ENCODE measurements around the gene KCTD3. TPM values are rescaled to one million over a fixed set of nuclear protein-coding genes. Genes with fewer than 3 reads are reported as not detected.

Gene KCTD3
- polyA plus RNA-seq, 1 donor (not counting 4 experiments of a cell fraction or from before 2014, with no cell fraction given), result 43.4 TPM

- no peaks in the 10 kb centered on the region for H3K9me1 ChIP-seq (ENCODE audit: control insufficient read depth, extremely low read depth, insufficient read depth, low read length)
- no peak overlapping the region for H3K4me3 ChIP-seq (ENCODE audit: control insufficient read depth in 2 of 3, extremely low read depth in 1 of 3, insufficient read depth in 2 of 3, low read depth in 1 of 3, low read length in 3 of 3)
- no peaks in the 10 kb centered on the region for H3K9me3 ChIP-seq (ENCODE audit: control insufficient read depth, low read depth, low read length)
- no peak for FAIRE-seq
- H3K27ac ChIP-seq (ENCODE audit: control insufficient read depth, insufficient read depth, low read length), result no peak overlapping the region
- H3K36me3 ChIP-seq (ENCODE audit: control insufficient read depth in 2 of 2, extremely low read depth in 1 of 2, insufficient read depth in 2 of 2, low read length in 2 of 2), result no peaks in the 10 kb centered on the region
- H3K4me1 ChIP-seq (ENCODE audit: control insufficient read depth, extremely low read depth, insufficient read depth, low read length), result no peaks in the 10 kb centered on the region
- no peaks in the 10 kb centered on the region for H3K27me3 ChIP-seq (ENCODE audit: control insufficient read depth, extremely low read depth, insufficient read depth, low read length)
- dilution Hi-C loops (cut with MboI; ENCODE audit: extremely low pct_ligation_motif_present, low sequenced_read_pairs), result no loop called here
- no peaks in the 10 kb centered on the region for H4K20me1 ChIP-seq (ENCODE audit: control insufficient read depth, extremely low read depth, insufficient read depth, low read length)
- H3K9ac ChIP-seq (ENCODE audit: control insufficient read depth, extremely low read depth, insufficient read depth, low read length), result no peak overlapping the region
- H2AFZ ChIP-seq (ENCODE audit: control insufficient read depth, low read length), result no peak overlapping the region
- H3K79me2 ChIP-seq (ENCODE audit: control insufficient read depth, insufficient read depth, low read length), result no peaks in the 10 kb centered on the region
- DNase-seq (ENCODE audit: low read depth, low spot score), result no peak
- no peak overlapping the region for H3K4me2 ChIP-seq (ENCODE audit: control insufficient read depth, extremely low read depth, insufficient read depth, low read depth, low read length)
- no peak for TF ChIP-seq CTCF (optimal IDR thresholded peaks at IDR 0.05 in 1 of 3, IDR thresholded peaks at IDR 0.05 in 1 of 3, conservative IDR thresholded peaks at IDR 0.05 in 1 of 3; ENCODE audit: extremely low read depth in 1 of 3, insufficient read depth in 2 of 3, low read length in 3 of 3)
- no peak for TF ChIP-seq EZH2 (IDR thresholded peaks at IDR 0.05; ENCODE audit: low read length)
Observed at GRCh38 chr1:215647738-215648137, 80.6 kb downstream of the KCTD3 start.

GRCh38 chr1:215648957-215649356, 81.9 kb downstream of the KCTD3 start:
- no peaks in the 10 kb centered on the region for H3K9me1 ChIP-seq (ENCODE audit: control insufficient read depth, extremely low read depth, insufficient read depth, low read length)
- H4K20me1 ChIP-seq (ENCODE audit: control insufficient read depth, extremely low read depth, insufficient read depth, low read length), result no peaks in the 10 kb centered on the region
- dilution Hi-C loops (cut with MboI; ENCODE audit: extremely low pct_ligation_motif_present, low sequenced_read_pairs), result no loop called here
- DNase-seq (ENCODE audit: low read depth, low spot score), result no peak
- no peak for FAIRE-seq
- no peak overlapping the region for H3K4me2 ChIP-seq (ENCODE audit: control insufficient read depth, extremely low read depth, insufficient read depth, low read depth, low read length)
- no peaks in the 10 kb centered on the region for H3K36me3 ChIP-seq (ENCODE audit: control insufficient read depth in 2 of 2, extremely low read depth in 1 of 2, insufficient read depth in 2 of 2, low read length in 2 of 2)
- H2AFZ ChIP-seq (ENCODE audit: control insufficient read depth, low read length), result no peak overlapping the region
- no peaks in the 10 kb centered on the region for H3K27me3 ChIP-seq (ENCODE audit: control insufficient read depth, extremely low read depth, insufficient read depth, low read length)
- H3K4me3 ChIP-seq (ENCODE audit: control insufficient read depth in 2 of 3, extremely low read depth in 1 of 3, insufficient read depth in 2 of 3, low read depth in 1 of 3, low read length in 3 of 3), result no peak overlapping the region
- no peaks in the 10 kb centered on the region for H3K79me2 ChIP-seq (ENCODE audit: control insufficient read depth, insufficient read depth, low read length)
- H3K9ac ChIP-seq (ENCODE audit: control insufficient read depth, extremely low read depth, insufficient read depth, low read length), result no peak overlapping the region
- H3K4me1 ChIP-seq (ENCODE audit: control insufficient read depth, extremely low read depth, insufficient read depth, low read length), result no peaks in the 10 kb centered on the region
- no peak overlapping the region for H3K27ac ChIP-seq (ENCODE audit: control insufficient read depth, insufficient read depth, low read length)
- TF ChIP-seq CTCF (optimal IDR thresholded peaks at IDR 0.05 in 1 of 3, IDR thresholded peaks at IDR 0.05 in 1 of 3, conservative IDR thresholded peaks at IDR 0.05 in 1 of 3; ENCODE audit: extremely low read depth in 1 of 3, insufficient read depth in 2 of 3, low read length in 3 of 3) (no peak), EZH2 (IDR thresholded peaks at IDR 0.05; ENCODE audit: low read length) (no peak)
- H3K9me3 ChIP-seq (ENCODE audit: control insufficient read depth, low read depth, low read length), result no peaks in the 10 kb centered on the region
